ENCODE data around the gene ZKSCAN4.

GRCh38 chr6:28220257-28221133, 31.6 kb downstream of the ZKSCAN4 start:
- TF ChIP-seq GATA2 (IDR thresholded peaks at IDR 0.05; ENCODE audit: low read depth, low read length) (no peak), GATA3 (IDR thresholded peaks at IDR 0.05; ENCODE audit: low read depth, low read length) (no peak)

Data from SH-SY5Y (cell line).